HCT116 (cell line): ENCODE measurements around the gene FAR2. TPM values are rescaled to one million over a fixed set of nuclear protein-coding genes. Genes with fewer than 3 reads are reported as not detected.

Source experiments
- ATAC-seq: fragments of 200-7000 bp; cut with Tn5 transposase; 2 replicates; pipeline ENCODE4 v1.9.1; 2020; ENCODE audit warnings: mild to moderate bottlenecking, moderate library complexity
- BruUV-seq: library from RNA; stranded (reverse); fragments of 400-500 nt; replicated peaks from 2 replicates; lab custom pipeline; 2021; lab: Mats Ljungman, UMichigan
- CTCF ChIA-PET: fragments of 300-600 bp; sonication (Branson Sonifier 250); formaldehyde crosslinking; loops from one replicate; lab custom pipeline; 2021; ENCODE audit warnings: antibody characterized with exemption; lab: Charles Lee
- POLR2A ChIA-PET: fragments of 300-600, 350-600 bp; sonication (Branson Sonifier 250); formaldehyde crosslinking; loops from one replicate; lab custom pipeline; 2021; ENCODE audit warnings: antibody characterized with exemption; lab: Charles Lee
- RAD21 ChIA-PET, 2 experiments: fragments of 300-600 bp; sonication (Branson Sonifier 250); formaldehyde crosslinking; loops; one replicate each; lab custom pipeline; 2023; ENCODE audit warnings: low total read pairs in 2 of 2; ENCODE audit not compliant: uncharacterized antibody in 2 of 2, unreplicated experiment in 2 of 2, low non-redundant PET in 1 of 2; lab: Charles Lee
- DNase-seq: peaks from one replicate; pipeline ENCODE4 v3.0.0-alpha.2; 2010; ENCODE audit warnings: low read depth, low spot score
- H2AFZ ChIP-seq: fragments of 200-600 bp; shearing (Covaris generic), sonication (generic); 2 replicates; pipeline ENCODE4 v1.6.1; 2017; ENCODE audit warnings: low read depth, mixed run types, mixed read lengths, antibody characterized with exemption, low read length; ENCODE audit not compliant: poor library complexity, severe bottlenecking
- H3K27ac ChIP-seq: 2 replicates; pipeline ENCODE4 v1.5.1; 2012; ENCODE audit warnings: low read depth, low read length
- H3K27me3 ChIP-seq: fragments of 200-600 bp; sonication (generic); 2 replicates; pipeline ENCODE4 v1.6.1; 2016; ENCODE audit warnings: mixed run types, low read length, mixed read lengths; ENCODE audit not compliant: insufficient read depth
- H3K36me3 ChIP-seq, 2 experiments: fragments of 200-500 bp in 1 of 2; fragments of 200-600 bp in 1 of 2; sonication (Bioruptor generic) in 1 of 2; sonication (generic) in 1 of 2; 2 replicates each; pipeline versions ENCODE4 v1.5.1 to v1.6.1; 2014 to 2016; ENCODE audit warnings: low read length in 2 of 2, inconsistent platforms in 1 of 2, mixed read lengths in 1 of 2, mixed run types in 1 of 2; ENCODE audit not compliant: insufficient read depth in 2 of 2, control insufficient read depth in 1 of 2
- H3K4me1 ChIP-seq, 2 experiments: fragments of 200-600 bp in 1 of 2; sonication (generic) in 1 of 2; 2 replicates each; pipeline versions ENCODE4 v1.5.1 to v1.6.1; 2012 to 2017; ENCODE audit warnings: low read length in 2 of 2, inconsistent platforms in 1 of 2, mild to moderate bottlenecking in 1 of 2, mixed read lengths in 1 of 2, mixed run types in 1 of 2, moderate library complexity in 1 of 2; ENCODE audit not compliant: insufficient read depth in 2 of 2, control insufficient read depth in 1 of 2
- H3K4me2 ChIP-seq: fragments of 200-600 bp; sonication (generic); 2 replicates; pipeline ENCODE4 v1.6.1; 2017; ENCODE audit warnings: mixed run types, low read length, mixed read lengths
- H3K4me3 ChIP-seq, 2 experiments: fragments of 200-600 bp in 1 of 2; sonication (generic) in 1 of 2; replicated peaks in 1 of 2; 2 replicates each; pipeline ENCODE4 v1.5.1; 2011 to 2016; ENCODE audit warnings: low read length in 2 of 2, control low read depth in 1 of 2, low read depth in 1 of 2, mild to moderate bottlenecking in 1 of 2, mixed read lengths in 1 of 2, mixed run types in 1 of 2
- H3K79me2 ChIP-seq: fragments of 200-600 bp; sonication (generic); 2 replicates; pipeline ENCODE4 v1.6.1; 2017; ENCODE audit warnings: mild to moderate bottlenecking, mixed run types, low read length, moderate library complexity, mixed read lengths; ENCODE audit not compliant: insufficient read depth
- H3K9ac ChIP-seq: fragments of 200-600 bp; sonication (generic); 2 replicates; pipeline ENCODE4 v1.6.1; 2016; ENCODE audit warnings: low read length, mixed read lengths
- H3K9me2 ChIP-seq: fragments of 200-600 bp; sonication (generic), shearing (Covaris generic); 2 replicates; pipeline ENCODE4 v1.6.1; 2017; ENCODE audit warnings: mixed run types, mild to moderate bottlenecking, moderate library complexity; ENCODE audit not compliant: insufficient read depth
- H3K9me3 ChIP-seq, 2 experiments: fragments of 200-500 bp in 1 of 2; fragments of 200-600 bp in 1 of 2; sonication (Bioruptor generic) in 1 of 2; sonication (generic) in 1 of 2; 2 replicates each; pipeline ENCODE4 v1.6.1; 2014 to 2017; ENCODE audit warnings: low read length in 2 of 2, mixed read lengths in 2 of 2, inconsistent platforms in 1 of 2, low read depth in 1 of 2, mild to moderate bottlenecking in 1 of 2, mixed run types in 1 of 2, moderate library complexity in 1 of 2; ENCODE audit not compliant: control insufficient read depth in 1 of 2, insufficient read depth in 1 of 2
- H4K20me1 ChIP-seq: fragments of 200-600 bp; sonication (generic), shearing (Covaris generic); 2 replicates; pipeline ENCODE4 v1.6.1; 2017; ENCODE audit warnings: mixed run types, mild to moderate bottlenecking, moderate library complexity; ENCODE audit not compliant: insufficient read depth
- CBX3 ChIP-seq: IDR thresholded peaks from 2 replicates; pipeline ENCODE4 v1.6.1; 2012; ENCODE audit warnings: low read depth
- EGR1 ChIP-seq: IDR thresholded peaks from 2 replicates; pipeline ENCODE4 v1.6.1; 2012; ENCODE audit warnings: low read depth
- JUND ChIP-seq: IDR thresholded peaks from 2 replicates; pipeline ENCODE4 v1.6.1; 2012
- POLR2AphosphoS5 ChIP-seq: IDR thresholded peaks from 2 replicates; pipeline ENCODE4 v1.6.1; 2011; ENCODE audit warnings: mild to moderate bottlenecking, low read depth, low read length, moderate library complexity
- SRF ChIP-seq: IDR thresholded peaks from 2 replicates; pipeline ENCODE4 v1.6.1; 2012; ENCODE audit warnings: low read depth
- TCF7L2 ChIP-seq: IDR thresholded peaks from 2 replicates; pipeline ENCODE4 v1.7.0; 2011; ENCODE audit warnings: borderline replicate concordance, inconsistent platforms; ENCODE audit not compliant: insufficient read depth, insufficient read length; ENCODE audit errors: extremely low read depth
- ZNF274 ChIP-seq: fragments of 200-500 bp; sonication (Bioruptor generic); IDR thresholded peaks from 2 replicates; pipeline ENCODE4 v1.6.1; 2014; ENCODE audit warnings: mild to moderate bottlenecking, low read depth, low read length, inconsistent platforms
- intact Hi-C: fragments of 100-400 bp; cut with micrococcal nuclease; formaldehyde crosslinking; loops from 2 replicates; pipeline ENCODE4 v1.10.0; 2022
- total RNA-seq: library from RNA; stranded (reverse); gene quantifications from one replicate; pipeline ENCODE4 v1.2.1, GENCODE V29; 2021; ENCODE audit not compliant: unreplicated experiment
- TF ChIP-seq, protein P1 (sequence below): IDR thresholded peaks from 2 replicates; pipeline ENCODE4 v1.6.1; 2011; ENCODE audit warnings: mild to moderate bottlenecking, low read length, moderate library complexity; ENCODE audit not compliant: insufficient replicate concordance; ENCODE audit errors: extremely low read depth

The FAR2 gene
- total RNA-seq, 1 experiment from 2014 or later: 9.7 TPM

DNA sequence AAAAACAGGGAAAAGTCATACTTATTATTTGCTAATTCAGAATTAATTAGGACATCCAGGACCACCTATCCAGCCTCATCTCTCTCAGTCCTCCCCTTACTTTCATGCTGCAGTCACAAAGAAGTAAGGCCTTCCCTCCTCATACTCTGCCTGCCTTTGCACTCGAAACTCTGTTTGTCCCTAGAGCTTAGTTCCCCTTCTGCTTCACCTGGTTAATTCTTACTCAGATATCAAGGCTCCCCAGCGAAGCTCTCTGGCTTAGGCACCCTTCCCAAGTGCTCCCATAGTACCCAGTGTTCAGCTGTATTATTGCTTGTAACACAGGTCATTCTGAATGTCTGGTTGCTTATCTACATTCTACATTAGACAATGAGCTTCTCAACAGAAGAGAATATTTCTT, 150.6 kb downstream of the FAR2 start:
- no peak for ATAC-seq
- no peak overlapping the region for H3K4me3 ChIP-seq
- BruUV-seq: no TSS peak
- H2AFZ ChIP-seq: no peak overlapping the region
- TF ChIP-seq, protein P1, sequence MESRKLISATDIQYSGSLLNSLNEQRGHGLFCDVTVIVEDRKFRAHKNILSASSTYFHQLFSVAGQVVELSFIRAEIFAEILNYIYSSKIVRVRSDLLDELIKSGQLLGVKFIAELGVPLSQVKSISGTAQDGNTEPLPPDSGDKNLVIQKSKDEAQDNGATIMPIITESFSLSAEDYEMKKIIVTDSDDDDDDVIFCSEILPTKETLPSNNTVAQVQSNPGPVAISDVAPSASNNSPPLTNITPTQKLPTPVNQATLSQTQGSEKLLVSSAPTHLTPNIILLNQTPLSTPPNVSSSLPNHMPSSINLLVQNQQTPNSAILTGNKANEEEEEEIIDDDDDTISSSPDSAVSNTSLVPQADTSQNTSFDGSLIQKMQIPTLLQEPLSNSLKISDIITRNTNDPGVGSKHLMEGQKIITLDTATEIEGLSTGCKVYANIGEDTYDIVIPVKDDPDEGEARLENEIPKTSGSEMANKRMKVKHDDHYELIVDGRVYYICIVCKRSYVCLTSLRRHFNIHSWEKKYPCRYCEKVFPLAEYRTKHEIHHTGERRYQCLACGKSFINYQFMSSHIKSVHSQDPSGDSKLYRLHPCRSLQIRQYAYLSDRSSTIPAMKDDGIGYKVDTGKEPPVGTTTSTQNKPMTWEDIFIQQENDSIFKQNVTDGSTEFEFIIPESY: no peak
- no peak for TF ChIP-seq EGR1
- no peaks in the 10 kb centered on the region for H3K4me1 ChIP-seq
- H3K4me2 ChIP-seq: no peak overlapping the region
- no peaks in the 10 kb centered on the region for H4K20me1 ChIP-seq
- H3K9ac ChIP-seq: no peak overlapping the region
- POLR2A ChIA-PET: no interaction called here
- CTCF ChIA-PET: no interaction called here
- RAD21 ChIA-PET: no interaction called here
- no peaks in the 10 kb centered on the region for H3K9me2 ChIP-seq
- no peaks in the 10 kb centered on the region for H3K27me3 ChIP-seq
- DNase-seq: no peak
- H3K27ac ChIP-seq: no peak overlapping the region
- H3K36me3 ChIP-seq: no peaks in the 10 kb centered on the region
- H3K79me2 ChIP-seq: no peaks in the 10 kb centered on the region
- intact Hi-C loops: loop anchor here (10.0 kb wide), 1 partner anchor 835 kb away; no protein-coding TSS in a partner anchor
- no peaks in the 10 kb centered on the region for H3K9me3 ChIP-seq

DNA sequence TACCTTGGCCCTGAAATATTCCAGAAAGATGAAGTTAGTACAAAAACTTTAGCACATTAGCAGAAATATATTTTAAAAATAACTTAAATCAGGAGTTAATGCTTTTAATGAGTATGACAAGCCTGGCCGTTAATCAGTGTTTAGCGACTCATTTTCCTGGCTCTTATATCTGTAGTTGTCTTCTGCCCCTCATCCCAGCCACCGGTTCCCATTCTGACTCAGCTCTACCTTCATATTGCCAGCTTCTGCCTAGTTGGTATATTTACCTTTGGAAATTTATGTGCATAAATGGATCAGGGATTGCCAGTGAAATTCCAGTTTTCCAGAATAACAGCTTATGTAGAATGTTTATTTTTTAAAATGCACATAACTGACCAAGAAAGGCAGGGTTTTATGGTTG, 152.0 kb downstream of the FAR2 start:
- no peak overlapping the region for H3K9ac ChIP-seq
- ChIA-PET RAD21 (no interaction called here), CTCF (no interaction called here), POLR2A (no interaction called here)
- ATAC-seq: no peak
- intact Hi-C loops: loop anchor here (10.0 kb wide), 1 partner anchor 834 kb away; no protein-coding TSS in a partner anchor
- H3K79me2 ChIP-seq: no peaks in the 10 kb centered on the region
- no peak overlapping the region for H3K4me2 ChIP-seq
- no peaks in the 10 kb centered on the region for H3K36me3 ChIP-seq
- no peaks in the 10 kb centered on the region for H3K9me2 ChIP-seq
- H3K4me1 ChIP-seq: no peaks in the 10 kb centered on the region
- H2AFZ ChIP-seq: no peak overlapping the region
- no peaks in the 10 kb centered on the region for H4K20me1 ChIP-seq
- no TSS peak for BruUV-seq
- H3K27ac ChIP-seq: no peak overlapping the region
- no peak for TF ChIP-seq SRF
- TF ChIP-seq JUND: no peak
- TF ChIP-seq CBX3: no peak
- TF ChIP-seq TCF7L2: no peak
- TF ChIP-seq ZNF274: no peak
- TF ChIP-seq POLR2AphosphoS5: no peak
- H3K4me3 ChIP-seq: no peak overlapping the region
- DNase-seq: no peak
- H3K9me3 ChIP-seq: no peaks in the 10 kb centered on the region
- no peaks in the 10 kb centered on the region for H3K27me3 ChIP-seq
